Measurements from ENCODE around the gene UBTD1.
"Not testable (repeated sequence)": the region's sequence is repeated elsewhere in the genome, so short reads cannot be mapped to it uniquely, and the experiment has no call there.

Gene UBTD1

DNA sequence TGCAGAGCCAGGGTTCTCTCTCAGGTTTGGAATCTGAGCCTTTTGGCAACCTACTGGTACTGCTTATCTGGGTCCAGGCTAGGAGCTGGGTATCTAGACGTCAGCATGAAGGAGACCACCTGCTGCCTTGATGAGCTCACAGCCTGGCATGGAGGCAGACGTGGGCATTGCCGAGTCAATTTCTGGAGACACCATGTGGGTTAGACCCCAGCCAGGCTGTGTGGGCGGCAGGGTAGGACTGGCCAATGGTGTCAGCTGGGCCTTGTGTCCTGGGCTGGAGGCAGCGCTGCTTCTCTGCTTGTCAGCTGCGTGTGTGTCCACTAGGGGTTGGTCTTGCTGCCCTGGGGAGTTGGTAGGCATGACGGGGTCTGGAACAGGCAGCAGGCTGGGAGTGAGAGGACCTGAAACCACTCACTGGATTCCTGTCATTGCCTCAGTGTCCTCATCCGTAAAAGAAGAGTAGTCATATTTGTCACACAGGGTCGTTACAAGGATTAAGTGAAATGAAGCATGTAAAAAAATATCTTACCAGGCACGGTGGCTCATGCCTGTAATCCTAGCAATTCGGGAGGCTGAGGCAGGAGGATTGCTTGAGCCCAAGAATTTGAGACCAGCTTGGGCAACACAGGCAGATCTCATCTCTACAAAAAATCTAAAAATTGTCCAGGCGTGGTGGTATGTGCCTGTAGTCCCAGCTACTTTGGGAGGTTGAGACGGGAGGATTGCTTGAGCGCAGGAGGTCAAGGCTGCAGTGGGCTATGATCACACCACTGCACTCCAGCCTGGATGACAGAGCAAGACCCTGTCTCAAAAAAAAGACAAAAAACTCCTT, 42.2 kb downstream of the UBTD1 start:
- no peak for FAIRE-seq

DNA sequence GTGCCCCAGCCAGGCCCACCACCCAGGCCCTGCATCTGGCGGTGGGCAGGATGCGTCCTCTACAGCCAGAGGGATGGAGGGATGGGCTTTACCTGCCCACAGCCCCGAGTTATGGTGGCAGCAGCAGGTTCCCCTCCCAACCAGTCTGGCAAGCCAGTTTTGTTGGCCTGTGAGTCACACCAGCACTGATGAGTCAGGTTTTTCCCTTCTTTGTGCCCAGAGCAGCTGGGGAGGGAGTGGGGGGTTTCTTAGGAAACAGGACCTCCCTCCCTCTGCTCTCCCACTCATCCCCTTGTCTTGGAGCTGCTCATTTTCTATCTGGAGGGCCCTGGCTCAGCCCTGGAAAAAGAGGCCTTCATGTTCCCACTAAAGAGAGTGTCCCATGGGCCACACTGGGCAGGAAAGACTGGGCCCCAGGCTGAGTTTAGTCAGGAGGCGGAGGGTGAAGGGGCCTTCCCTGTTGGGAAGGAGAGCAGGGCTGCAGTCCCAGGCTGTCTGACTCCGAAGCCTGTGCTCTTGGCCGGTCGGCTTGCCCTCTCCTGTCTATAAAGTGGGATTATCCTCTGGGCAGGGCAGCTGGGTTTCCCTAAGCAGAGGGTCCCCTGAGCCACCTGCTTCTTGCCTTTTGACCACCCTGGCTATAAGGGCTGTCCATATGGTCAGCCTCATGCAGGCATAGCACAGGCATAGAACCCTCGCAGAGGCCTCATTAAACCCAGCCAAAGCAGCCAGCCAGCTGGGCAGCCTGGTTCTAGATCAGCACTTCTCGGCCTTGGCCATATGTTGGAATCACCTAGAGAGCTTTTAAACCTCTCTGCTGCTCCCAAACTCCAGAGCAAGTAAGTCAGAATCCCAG, 43.7 kb downstream of the UBTD1 start:
- FAIRE-seq = no peak

DNA sequence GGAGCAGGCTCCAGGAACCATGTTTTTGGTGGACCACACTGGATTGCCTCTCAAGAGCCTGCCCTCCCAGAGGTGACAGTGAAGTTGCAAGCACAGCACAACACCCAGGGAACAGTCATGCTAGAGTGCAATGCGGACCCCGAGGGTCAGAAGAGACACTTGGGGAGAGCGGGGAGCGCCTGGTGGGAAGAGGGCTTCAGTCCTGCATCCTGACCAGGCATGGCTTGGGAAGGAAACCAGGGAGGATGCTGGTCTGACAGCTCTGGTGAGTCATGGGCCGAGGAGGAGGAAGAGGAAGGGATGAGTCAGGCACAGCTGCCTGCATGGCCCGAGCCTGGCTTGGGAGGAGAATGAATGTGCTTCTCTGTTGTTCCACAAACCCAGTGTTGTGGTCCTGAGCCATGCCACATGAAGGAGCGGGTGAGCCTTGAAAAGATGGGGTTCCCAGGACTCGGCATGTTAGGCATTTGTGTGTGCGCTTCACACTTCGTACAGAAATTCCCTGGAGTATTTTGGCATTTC, 44.4 kb downstream of the UBTD1 start:
- FAIRE-seq = no peak

DNA sequence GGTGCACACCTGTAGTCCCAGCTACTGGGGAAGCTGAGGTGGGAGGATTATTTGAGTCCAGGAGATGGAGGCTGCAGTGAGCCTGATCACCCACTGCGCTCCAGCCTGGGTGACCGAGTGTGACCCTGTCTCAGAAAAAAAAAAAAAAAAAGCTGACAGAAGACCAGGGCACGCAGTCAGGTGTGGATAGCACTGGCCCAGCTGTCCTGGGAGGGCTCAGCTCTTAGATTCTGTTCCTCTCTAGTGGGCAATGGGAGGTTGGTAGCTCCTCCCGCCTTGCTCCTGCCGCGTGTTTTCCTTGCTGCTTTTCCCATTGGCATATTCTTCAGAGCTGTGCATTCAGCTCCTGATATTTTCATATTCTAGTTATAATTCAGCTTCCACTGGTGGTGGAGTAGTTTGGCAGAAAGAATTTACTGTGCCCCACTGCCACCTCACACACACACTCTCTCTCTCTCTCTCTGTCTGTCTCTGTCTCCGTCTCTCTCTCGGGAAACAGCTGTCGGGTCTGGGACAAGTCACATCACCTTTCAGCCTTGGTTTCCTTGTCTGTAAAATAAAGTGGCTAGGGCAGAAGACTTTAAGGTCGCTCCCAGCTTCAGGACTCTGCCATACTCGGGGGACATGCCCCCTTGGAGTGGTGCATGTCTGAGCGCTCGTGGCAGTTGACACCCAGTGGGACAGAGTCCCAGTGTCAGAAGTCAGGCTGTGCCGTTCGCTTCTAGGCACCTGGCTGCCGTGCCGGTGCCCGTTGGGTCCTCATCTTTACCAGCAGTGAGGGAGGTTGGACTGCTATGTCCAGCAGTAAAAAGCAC, 47.9 kb downstream of the UBTD1 start:
- no peak for FAIRE-seq

DNA sequence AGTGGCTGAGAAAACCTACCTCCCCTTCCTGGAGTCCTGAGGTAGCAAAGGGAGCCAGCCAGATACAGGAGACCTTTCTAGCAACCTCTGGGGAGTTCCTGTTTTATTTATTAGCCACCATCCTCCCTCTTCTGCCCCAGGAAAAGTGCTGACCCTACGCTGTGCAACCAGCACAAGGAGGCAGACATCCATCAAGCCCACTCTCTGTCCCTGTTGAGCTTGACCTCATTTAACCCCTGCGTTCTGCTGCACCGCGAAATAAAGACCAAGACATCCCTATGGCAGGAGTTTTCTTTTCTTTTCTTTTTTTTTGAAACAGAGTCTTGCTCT, 48.5 kb downstream of the UBTD1 start:
- FAIRE-seq = no peak

DNA sequence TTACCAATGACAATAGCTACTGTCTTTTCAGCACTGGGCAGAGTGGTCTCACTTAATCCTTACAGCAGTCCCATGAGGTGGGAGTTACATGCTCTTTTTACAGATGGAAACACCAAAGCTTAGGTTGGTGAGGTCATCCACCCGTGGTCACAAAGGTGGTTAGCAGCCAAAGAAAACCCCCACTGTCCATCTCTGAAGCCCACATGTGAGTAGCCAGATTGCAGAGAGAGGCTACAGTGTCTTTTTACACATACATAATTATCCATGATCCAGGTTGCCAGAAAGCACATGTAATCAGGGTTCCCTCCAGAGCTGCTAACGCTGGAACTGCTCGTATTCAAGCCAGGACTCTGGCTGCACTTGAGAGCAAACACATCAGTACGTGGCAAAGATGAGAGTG, 49.2 kb downstream of the UBTD1 start:
- no peak for FAIRE-seq

DNA sequence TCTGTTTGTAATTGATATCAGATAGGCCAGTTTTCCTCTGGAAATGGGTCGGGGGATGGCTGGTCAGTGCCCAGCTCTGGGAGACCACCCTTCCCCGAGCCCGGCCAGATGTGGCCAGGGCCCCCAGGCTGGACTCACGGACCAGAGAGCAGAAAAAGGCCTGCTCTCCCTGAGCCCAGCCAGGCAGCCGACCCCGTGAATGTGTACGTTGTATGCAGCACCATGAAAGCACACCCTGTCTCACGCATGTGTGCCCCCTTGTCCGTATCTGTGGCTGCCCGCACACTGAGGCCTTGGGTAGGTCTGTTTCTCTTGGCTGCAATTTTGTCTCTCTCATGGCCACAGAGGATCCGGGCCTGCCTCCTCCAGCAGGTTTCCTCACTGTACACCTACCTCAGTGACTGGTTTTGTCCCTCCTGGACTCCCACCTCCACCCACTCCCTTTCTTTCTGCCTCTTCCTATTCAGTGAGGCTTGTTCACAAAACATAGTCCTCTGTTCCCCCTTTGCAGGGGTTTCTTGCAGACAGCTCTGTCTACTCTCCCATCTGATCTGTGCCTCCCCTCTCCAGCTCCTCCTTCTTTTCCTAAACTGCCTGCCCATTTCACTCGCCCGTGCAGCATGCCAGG, 50.2 kb downstream of the UBTD1 start:
- FAIRE-seq = no peak

DNA sequence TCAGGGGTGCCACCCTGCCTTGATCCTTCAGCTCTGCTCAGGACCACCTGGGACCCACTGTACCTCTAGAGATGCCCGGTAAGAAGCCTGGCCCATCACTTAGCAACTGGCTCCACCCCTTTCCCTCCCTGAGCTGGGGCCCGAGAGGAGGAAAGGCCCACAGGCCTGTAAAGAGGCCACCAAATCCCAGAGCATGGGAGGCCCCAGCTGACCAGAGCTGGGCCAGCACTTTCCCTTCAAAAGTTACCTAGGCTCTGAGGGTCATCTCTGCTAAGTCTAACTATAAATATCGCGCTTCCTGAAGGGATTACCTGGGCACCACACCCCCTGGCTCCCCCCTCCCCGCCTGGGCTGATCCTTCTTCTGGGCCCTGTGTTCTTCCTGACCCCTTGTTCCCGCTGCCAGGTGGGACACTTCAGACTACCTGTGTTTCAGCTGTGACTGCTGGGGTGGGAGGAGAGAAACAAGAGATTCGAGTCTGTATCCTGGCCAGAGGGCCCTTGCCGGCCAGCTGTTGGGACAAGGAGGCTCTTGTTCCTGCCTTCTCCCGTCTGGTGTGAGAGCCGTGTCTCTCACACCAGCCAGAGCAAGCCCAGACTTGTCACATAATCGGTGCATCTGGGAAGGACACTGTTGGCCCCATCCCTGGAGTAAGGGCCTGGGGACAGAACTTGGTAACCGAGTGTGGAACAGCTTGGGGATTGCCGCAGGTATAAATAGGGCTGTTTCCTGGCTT, 51.0 kb downstream of the UBTD1 start:
- FAIRE-seq = no peak

DNA sequence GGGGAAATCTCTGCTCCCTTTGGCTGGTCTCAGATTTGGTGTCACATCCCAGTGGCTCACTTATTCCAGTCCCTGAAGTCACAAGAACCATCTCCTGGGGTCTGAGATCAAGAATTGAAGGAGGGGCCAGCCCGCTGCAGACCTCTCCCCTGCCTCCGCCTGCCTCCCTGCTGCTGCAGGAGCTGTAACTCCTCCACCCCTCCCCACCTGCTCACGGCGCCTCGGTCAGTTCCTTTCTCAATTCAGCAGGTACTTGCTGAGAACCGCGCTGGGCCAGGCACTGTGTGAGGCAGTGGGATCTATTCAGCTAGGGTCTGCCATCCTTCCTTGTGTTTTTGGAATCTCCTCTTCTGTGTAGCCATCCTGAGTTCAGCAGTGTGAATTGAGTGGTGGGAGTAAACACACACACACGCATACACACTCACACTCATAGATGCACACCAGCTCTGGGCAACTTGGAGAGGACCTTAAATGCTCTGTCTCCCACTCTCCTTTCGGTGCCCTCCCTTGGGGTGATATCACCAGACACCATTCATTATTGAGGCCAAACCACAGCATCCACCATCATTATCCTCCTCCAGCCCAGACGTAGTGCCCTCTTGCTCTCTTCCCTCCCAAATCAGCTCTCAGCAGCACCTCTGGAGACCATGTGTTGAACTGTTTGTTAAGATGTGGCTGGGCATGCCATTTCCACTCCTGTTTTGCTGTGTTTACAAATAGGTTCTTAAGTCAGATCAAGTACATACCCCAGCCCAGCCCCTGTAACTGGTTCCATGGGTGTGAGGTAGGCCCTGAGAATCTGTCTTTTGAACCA, 51.8 kb downstream of the UBTD1 start:
- no peak for FAIRE-seq

DNA sequence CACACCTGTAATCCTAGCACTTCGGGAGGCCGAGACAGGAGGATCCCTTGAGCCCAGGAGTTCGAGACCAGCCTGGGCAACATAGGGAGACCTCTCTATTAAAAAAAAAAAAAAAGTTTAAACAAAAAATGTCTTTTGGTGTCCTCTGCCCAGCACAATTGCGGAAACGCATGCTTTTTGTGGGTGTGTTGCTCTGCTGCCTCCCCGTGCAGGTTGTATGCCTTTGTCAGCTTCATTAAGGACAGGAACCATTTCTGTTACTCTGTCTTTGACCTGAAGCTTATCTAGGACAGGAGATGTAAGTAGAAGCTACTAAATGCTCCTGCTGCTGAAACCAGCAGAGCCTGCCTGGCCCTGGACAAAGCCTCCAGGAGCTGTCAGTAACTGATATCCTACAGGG, 52.5 kb downstream of the UBTD1 start:
- no peak for FAIRE-seq

DNA sequence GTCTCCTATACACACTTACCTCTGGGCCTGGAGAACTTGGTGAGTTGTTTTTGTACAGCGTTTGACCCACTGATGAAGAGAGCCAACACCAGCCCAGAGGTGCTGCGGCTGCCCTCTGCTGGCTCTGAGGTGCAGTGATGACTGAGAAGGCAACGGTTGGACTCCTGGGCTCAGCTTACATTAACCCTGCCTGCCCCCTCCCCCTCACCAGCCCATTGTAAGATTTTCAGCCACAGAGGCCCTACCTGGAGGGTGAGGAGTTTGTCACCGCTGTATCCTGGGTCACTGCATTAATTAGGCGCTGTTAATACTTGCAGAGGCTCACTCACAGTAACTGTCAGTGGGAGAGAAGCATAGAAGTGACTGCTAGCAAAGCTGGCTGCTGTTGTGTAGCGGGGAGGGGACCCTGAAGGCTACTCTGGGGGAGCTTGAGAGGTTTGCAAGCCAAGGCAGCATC, 54.9 kb downstream of the UBTD1 start:
- no peak for FAIRE-seq

DNA sequence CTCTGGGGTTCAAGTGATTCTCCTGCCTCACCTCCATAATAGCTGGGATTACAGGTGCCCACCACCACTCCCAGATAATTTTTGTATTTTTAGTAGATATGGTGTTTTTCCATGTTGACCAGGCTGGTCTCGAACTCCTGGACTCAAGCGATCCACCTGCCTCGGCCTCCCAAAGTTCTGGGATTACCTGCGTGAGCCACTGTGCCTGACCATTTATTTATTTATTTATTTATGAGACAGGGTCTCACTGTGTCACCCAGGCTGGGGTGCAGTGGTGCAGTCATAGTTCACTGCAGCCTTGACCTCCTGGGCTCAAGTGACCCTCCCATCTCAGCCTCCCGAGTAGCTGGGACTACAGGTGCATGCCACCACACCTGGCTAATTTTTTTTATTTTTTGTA, 55.6 kb downstream of the UBTD1 start:
- FAIRE-seq = not testable (repeated sequence)

DNA sequence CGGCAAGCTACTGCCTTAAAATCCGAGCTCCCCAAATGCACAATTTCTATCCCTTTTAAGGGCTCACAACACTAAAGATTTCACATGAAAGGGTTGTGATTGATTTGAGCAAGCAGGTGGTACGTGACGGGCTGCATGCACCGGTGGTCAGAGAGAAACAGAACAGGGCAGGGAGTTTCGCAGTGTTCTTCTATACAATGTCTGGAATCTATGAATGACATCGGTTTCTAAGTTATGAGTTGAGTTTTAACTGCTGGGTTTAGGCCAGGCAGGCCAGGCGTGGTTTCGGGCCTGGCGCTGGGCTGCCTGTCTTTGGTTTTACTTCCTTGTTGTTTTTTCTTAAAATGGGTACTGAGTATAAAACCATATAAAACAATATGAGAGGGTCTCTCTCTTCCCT, 56.8 kb downstream of the UBTD1 start:
- not testable (repeated sequence) for FAIRE-seq

DNA sequence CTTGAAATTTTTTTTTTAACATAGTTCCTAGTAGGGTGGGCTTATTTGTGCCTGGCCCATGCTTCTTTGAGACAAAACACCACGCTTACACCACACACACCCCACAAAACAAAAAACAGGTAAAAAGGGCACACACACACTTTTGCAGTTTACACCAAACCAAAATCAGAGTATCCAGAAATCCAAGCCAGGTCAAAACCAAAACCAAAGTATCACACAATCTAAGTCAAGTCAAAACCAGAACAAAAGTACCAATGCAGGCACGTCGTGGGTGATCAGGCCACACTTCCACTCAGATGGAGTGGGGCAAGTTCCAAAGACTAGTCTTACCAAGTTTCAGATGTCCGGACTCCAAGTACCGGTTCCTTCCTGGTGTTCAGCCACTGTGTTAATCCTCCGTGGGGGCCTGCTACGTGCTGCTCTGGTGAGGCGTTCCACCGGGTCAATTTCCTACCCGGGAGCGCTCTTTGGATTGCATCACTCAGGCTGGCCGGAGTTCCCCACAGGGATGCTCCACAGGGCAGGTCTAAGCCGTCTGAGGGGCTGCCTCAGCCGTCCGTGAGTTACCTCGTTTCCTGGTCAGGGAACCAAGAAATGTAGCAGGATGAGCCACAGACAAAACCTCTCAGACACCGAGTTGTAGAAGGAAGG, 62.1 kb downstream of the UBTD1 start:
- FAIRE-seq = not testable (repeated sequence)

DNA sequence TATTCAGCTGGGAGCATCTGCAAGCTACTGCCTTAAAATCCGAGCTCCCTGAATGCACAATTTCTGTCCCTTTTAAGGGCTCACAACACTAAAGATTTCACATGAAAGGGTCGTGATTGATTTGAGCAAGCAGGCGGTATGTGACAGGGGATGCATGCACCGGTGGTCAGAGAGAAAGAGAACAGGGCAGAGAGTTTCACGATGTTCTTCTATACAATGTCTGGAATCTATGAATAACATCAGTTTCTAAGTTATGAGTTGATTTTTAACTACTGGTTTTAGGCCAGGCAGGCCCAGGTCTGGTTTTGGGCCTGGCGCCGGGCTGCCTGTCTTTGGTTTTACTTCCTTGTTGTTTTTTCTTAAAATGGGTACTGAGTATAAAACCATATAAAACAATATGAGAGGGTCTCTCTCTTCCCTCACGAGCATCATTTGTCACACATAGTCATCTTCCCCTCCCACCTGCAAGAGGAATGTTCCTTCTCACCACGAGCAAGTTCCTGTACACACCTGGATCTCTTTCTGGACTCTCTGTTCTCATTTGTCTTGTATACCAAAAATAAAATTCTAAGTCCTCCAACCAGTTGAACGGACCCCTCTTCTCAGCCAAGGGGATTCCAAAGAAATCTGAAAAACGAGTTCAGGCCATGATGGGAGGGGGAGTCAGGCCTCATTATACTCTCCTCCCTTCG, 62.8 kb downstream of the UBTD1 start:
- FAIRE-seq = not testable (repeated sequence)

DNA sequence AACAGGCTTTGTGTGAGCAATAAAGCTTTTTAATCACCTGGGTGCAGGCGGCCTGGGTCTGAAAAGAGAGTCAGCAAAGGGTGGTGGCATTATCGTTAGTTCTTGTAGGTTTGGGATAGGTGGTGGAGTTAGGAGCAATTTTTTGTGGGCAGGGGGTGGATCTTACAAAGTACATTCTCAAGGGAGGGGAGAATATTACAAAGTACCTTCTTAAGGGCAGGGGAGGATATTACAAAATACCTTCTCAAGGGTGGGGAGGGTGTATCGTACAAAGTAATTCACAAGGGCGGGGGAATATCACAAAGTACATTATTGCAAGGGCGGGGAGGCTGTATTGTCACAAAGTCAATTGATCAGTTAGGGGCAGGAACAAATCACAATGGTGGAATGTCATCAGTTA, 63.6 kb downstream of the UBTD1 start:
- FAIRE-seq = not testable (repeated sequence)

DNA sequence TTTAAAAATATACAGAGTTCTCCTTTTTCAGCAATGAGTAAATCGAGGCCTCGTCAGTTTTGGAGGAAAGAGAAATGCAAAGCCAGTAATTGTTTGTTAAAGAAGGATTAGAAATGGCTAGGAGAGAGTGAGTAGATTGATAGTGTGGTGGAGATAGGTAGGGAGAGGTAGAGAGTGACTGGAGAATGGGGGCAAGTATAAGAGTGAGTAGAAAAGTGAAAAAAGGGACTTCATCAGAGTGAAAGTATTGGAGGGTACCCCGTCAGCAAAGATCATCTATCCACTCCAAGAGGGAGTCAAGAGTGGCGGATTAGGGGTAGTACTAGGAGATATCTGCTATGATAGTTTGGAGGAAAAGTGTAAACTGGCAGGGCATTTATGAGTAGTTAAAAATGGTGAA, 64.6 kb downstream of the UBTD1 start:
- FAIRE-seq = no peak

DNA sequence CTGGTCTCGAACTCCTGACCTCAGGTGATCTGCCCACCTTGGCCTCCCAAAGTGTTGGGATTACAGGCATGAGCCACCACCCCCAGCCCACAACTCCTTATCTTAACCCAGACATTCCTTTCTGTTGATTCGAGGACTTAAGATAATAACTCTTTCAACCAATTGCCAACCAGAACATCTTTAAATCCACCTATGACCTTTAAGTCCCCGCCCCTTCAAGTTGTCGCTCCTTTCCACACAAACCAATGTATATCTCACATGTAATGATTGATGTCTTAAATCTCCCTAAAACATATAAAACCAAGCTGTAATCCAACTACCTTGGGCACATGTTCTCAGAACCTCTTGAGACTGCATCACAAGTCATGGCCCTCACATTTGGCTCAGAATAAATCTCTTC, 66.1 kb downstream of the UBTD1 start:
- FAIRE-seq = no peak

DNA sequence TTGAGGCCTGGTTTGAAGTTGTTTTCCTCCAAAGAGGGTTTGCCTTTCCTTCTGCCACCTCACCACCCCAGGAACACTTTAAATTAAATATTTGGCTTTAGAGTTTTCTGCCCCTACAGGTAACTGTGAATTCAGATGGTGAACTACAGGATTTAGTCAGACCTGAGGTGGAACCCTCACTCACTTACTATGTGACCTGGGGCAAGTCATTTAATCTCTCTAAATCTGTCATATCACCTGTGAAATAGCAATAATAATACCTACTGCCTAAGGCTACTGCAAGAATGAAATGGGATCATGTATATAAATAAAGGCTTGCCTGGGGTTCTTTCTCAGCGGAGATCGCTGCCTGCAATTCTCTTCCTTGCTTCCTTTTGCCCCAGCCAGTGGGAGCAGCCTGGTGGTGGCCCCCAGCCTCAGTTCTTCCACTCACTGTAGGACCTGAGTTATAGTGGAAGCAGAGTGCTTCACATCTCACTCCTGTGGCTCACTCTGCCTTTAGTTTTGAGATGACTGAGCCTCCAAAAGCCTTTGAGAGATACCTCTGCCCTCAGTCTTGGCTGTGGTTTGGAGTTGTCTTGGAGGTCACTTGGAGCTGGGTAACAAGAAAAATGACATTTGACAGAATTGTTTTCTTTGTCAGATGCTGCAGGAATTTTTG, 67.7 kb downstream of the UBTD1 start:
- no peak for FAIRE-seq
